ENCODE results near the gene GPHN.

GPHN gene

DNA sequence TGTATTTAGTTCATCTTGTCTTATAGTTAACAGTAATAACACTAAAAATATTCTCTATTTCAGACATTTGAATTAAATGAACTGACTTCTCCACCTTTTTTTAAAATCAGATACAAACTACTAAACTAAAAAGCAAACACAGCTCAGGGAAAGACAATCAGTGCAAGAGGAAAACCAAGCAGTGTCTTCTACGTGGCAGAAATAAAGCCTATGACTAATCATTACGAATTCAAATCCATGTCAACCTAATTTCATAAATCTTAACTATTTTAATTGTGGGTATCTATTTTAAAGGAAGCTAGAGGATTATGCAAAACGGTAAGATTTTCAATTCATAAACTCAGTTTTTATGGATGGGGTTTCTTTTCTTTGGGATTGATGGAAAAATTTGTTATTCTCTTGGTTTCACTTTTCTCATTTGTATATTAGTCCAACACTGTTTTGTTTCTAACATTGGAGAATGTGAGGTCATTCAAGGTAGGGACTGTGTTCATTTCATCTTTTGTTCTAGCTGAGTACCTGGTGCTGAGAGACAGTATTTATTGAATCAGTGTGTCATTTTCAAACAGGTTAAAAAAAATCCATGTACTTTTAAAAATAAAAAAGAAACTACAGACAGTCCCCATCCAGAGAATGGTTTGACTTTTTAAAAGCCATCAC lies 720.5 kb downstream of the GPHN start:
- DNase-seq (ENCODE audit: low read depth), result peak; percentile 69
- H3K4me3 ChIP-seq (ENCODE audit: control insufficient read depth, low read depth, low read length), result no peak overlapping the region
- TF ChIP-seq, protein P1, sequence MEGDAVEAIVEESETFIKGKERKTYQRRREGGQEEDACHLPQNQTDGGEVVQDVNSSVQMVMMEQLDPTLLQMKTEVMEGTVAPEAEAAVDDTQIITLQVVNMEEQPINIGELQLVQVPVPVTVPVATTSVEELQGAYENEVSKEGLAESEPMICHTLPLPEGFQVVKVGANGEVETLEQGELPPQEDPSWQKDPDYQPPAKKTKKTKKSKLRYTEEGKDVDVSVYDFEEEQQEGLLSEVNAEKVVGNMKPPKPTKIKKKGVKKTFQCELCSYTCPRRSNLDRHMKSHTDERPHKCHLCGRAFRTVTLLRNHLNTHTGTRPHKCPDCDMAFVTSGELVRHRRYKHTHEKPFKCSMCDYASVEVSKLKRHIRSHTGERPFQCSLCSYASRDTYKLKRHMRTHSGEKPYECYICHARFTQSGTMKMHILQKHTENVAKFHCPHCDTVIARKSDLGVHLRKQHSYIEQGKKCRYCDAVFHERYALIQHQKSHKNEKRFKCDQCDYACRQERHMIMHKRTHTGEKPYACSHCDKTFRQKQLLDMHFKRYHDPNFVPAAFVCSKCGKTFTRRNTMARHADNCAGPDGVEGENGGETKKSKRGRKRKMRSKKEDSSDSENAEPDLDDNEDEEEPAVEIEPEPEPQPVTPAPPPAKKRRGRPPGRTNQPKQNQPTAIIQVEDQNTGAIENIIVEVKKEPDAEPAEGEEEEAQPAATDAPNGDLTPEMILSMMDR (conservative IDR thresholded peaks at IDR 0.05; ENCODE audit: control insufficient read depth, insufficient read depth, low read depth, low read length), result no peak
